HepG2 (cell line): ENCODE data around the gene PALM3. TPM values are rescaled to one million over a fixed set of nuclear protein-coding genes. Genes with fewer than 3 reads are reported as not detected.

Source experiments
- ARNT ChIP-seq: fragments of 450-650 bp; IDR thresholded peaks from 2 replicates; pipeline ENCODE4 v1.6.1; 2017
- ARNT2 ChIP-seq: sonication (generic); formaldehyde crosslinking; IDR thresholded peaks from 2 replicates; pipeline ENCODE4 v1.8.0; 2022; ENCODE audit warnings: mild to moderate bottlenecking, low read depth, missing genetic modification reagents, moderate library complexity
- HES4 ChIP-seq: sonication (generic); formaldehyde crosslinking; IDR thresholded peaks from 2 replicates; pipeline ENCODE4 v1.9.0; 2021; ENCODE audit warnings: mild to moderate bottlenecking, missing genetic modification reagents, borderline replicate concordance
- MIXL1 ChIP-seq: IDR thresholded peaks from 2 replicates; pipeline ENCODE4 v1.6.1; 2016
- NCOA5 ChIP-seq: sonication (generic); formaldehyde crosslinking; IDR thresholded peaks from 2 replicates; pipeline ENCODE4 v1.4.0; 2020; ENCODE audit warnings: missing genetic modification reagents
- PHF5A ChIP-seq: IDR thresholded peaks from one replicate; pipeline ENCODE4 v1.6.1; 2018; ENCODE audit warnings: low read depth, missing genetic modification reagents; ENCODE audit not compliant: unreplicated experiment
- PTBP1 ChIP-seq: fragments of 200-400 bp; formaldehyde crosslinking; IDR thresholded peaks from 2 replicates; pipeline ENCODE4 v1.6.1; 2018; ENCODE audit warnings: low read length, low read depth; ENCODE audit not compliant: poor library complexity, severe bottlenecking
- RBM22 ChIP-seq: fragments of 200-400 bp; formaldehyde crosslinking; optimal IDR thresholded peaks from 2 replicates; pipeline ENCODE3; 2017; ENCODE audit warnings: mild to moderate bottlenecking, low read length, moderate library complexity
- SMC3 ChIP-seq: IDR thresholded peaks from 2 replicates; pipeline ENCODE4 v1.6.1; 2011; ENCODE audit warnings: low read length, improper control_type of control experiment
- TCF7 ChIP-seq: sonication (generic); IDR thresholded peaks from 2 replicates; pipeline ENCODE4 v1.6.1; 2016; ENCODE audit warnings: antibody characterized with exemption, low read depth
- TOE1 ChIP-seq: sonication (generic); formaldehyde crosslinking; IDR thresholded peaks from 2 replicates; pipeline ENCODE4 v1.4.0; 2020; ENCODE audit warnings: mild to moderate bottlenecking, missing genetic modification reagents
- ZNF460 ChIP-seq: sonication (generic); formaldehyde crosslinking; IDR thresholded peaks from 2 replicates; pipeline ENCODE4 v1.5.1; 2020; ENCODE audit warnings: missing genetic modification reagents, mild to moderate bottlenecking, borderline replicate concordance
- ZNF609 ChIP-seq: sonication (generic); formaldehyde crosslinking; IDR thresholded peaks from 2 replicates; pipeline ENCODE4 v1.4.0; 2020; ENCODE audit warnings: mild to moderate bottlenecking, missing genetic modification reagents, borderline replicate concordance
- ZNF670 ChIP-seq: sonication (generic); formaldehyde crosslinking; IDR thresholded peaks from 2 replicates; pipeline ENCODE4 v1.8.0; 2022; ENCODE audit warnings: mild to moderate bottlenecking, missing genetic modification reagents, borderline replicate concordance
- ZNF775 ChIP-seq: sonication (generic); formaldehyde crosslinking; IDR thresholded peaks from 2 replicates; pipeline ENCODE4 v1.4.0; 2020; ENCODE audit warnings: missing genetic modification reagents, mild to moderate bottlenecking, moderate library complexity, borderline replicate concordance
- ZSCAN20 ChIP-seq: sonication (generic); formaldehyde crosslinking; IDR thresholded peaks from 2 replicates; pipeline ENCODE4 v1.4.0; 2020; ENCODE audit warnings: missing genetic modification reagents, mild to moderate bottlenecking, borderline replicate concordance
- polyA plus RNA-seq, 8 experiments: library from polyadenylated mRNA; depleted of rRNA in 3 of 8; stranded (reverse) in 7 of 8; unstranded in 1 of 8; fragments of >200 nt; fragmentation: Illumina TruSeq in 4 of 8; extraction: Trizol in 4 of 8; gene quantifications; 2 replicates each; pipeline versions ENCODE4 v1.2.1 to v1.2.3, GENCODE V29; 2011 to 2016; ENCODE audit warnings: low read depth in 4 of 8, missing spikeins in 1 of 8, mixed read lengths in 1 of 8; ENCODE audit not compliant: insufficient read depth in 1 of 8
- total RNA-seq, 5 experiments: library from RNA; depleted of rRNA; stranded (reverse); fragments of >200 nt; fragmentation: Illumina TruSeq; extraction: Trizol; gene quantifications; 2 replicates each; pipeline ENCODE4 v1.2.3, GENCODE V29; 2016; ENCODE audit warnings: low read depth in 1 of 5
- TF ChIP-seq, protein P1 (sequence below): sonication (generic); formaldehyde crosslinking; IDR thresholded peaks from 2 replicates; pipeline ENCODE4 v1.5.0; 2020; ENCODE audit warnings: mild to moderate bottlenecking, missing genetic modification reagents
- TF ChIP-seq, protein P2 (sequence below): sonication (generic); formaldehyde crosslinking; IDR thresholded peaks from 2 replicates; pipeline ENCODE4 v1.5.1; 2020; ENCODE audit warnings: missing genetic modification reagents, mild to moderate bottlenecking, borderline replicate concordance
- TF ChIP-seq, protein P3 (sequence below): sonication (generic); formaldehyde crosslinking; IDR thresholded peaks from 2 replicates; pipeline ENCODE4 v1.8.1; 2023; ENCODE audit warnings: missing genetic modification reagents, inconsistent platforms, borderline replicate concordance

Gene PALM3
- total and polyA plus RNA-seq, 2 of the 13 experiments (the other 11 are each of a cell fraction or from before 2014, with no cell fraction given) = 0.79 to 2.4 TPM

- 0 out of 2 replicates have a peak, but pooled peaks have one; percentile 24 for TF ChIP-seq ZNF609 (CRISPR knock-in tag)
- no peak for TF ChIP-seq MIXL1
- peak; percentile 59; the same call in 1 of the 2 replicates for TF ChIP-seq ARNT2 (CRISPR knock-in tag)
- no peak for TF ChIP-seq RBM22
- TF ChIP-seq PTBP1 = no peak
- TF ChIP-seq ARNT = no peak
- TF ChIP-seq TCF7 = no peak
- peak; percentile 72 for TF ChIP-seq HES4
- TF ChIP-seq ZNF670 (CRISPR knock-in tag) = no peak
- TF ChIP-seq ZNF460 (CRISPR knock-in tag) = no peak
- 0 out of 2 replicates have a peak, but pooled peaks have one; percentile 9 for TF ChIP-seq SMC3
- no peak for TF ChIP-seq ZNF775 (CRISPR knock-in tag)
- TF ChIP-seq NCOA5 (CRISPR knock-in tag) = no peak
- TF ChIP-seq PHF5A (CRISPR knock-in tag) = no peak
- TF ChIP-seq, protein P1, sequence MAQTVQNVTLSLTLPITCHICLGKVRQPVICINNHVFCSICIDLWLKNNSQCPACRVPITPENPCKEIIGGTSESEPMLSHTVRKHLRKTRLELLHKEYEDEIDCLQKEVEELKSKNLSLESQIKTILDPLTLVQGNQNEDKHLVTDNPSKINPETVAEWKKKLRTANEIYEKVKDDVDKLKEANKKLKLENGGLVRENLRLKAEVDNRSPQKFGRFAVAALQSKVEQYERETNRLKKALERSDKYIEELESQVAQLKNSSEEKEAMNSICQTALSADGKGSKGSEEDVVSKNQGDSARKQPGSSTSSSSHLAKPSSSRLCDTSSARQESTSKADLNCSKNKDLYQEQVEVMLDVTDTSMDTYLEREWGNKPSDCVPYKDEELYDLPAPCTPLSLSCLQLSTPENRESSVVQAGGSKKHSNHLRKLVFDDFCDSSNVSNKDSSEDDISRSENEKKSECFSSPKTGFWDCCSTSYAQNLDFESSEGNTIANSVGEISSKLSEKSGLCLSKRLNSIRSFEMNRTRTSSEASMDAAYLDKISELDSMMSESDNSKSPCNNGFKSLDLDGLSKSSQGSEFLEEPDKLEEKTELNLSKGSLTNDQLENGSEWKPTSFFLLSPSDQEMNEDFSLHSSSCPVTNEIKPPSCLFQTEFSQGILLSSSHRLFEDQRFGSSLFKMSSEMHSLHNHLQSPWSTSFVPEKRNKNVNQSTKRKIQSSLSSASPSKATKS (CRISPR knock-in tag) = no peak
- TF ChIP-seq TOE1 = no peak
- no peak for TF ChIP-seq ZSCAN20 (CRISPR knock-in tag)
- TF ChIP-seq, protein P2, sequence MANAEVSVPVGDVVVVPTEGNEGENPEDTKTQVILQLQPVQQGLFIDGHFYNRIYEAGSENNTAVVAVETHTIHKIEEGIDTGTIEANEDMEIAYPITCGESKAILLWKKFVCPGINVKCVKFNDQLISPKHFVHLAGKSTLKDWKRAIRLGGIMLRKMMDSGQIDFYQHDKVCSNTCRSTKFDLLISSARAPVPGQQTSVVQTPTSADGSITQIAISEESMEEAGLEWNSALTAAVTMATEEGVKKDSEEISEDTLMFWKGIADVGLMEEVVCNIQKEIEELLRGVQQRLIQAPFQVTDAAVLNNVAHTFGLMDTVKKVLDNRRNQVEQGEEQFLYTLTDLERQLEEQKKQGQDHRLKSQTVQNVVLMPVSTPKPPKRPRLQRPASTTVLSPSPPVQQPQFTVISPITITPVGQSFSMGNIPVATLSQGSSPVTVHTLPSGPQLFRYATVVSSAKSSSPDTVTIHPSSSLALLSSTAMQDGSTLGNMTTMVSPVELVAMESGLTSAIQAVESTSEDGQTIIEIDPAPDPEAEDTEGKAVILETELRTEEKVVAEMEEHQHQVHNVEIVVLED (CRISPR knock-in tag) = peak; percentile 36; the same call in 1 of the 2 replicates
- TF ChIP-seq, protein P3, sequence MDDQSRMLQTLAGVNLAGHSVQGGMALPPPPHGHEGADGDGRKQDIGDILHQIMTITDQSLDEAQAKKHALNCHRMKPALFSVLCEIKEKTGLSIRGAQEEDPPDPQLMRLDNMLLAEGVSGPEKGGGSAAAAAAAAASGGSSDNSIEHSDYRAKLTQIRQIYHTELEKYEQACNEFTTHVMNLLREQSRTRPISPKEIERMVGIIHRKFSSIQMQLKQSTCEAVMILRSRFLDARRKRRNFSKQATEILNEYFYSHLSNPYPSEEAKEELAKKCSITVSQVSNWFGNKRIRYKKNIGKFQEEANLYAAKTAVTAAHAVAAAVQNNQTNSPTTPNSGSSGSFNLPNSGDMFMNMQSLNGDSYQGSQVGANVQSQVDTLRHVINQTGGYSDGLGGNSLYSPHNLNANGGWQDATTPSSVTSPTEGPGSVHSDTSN (CRISPR knock-in tag) = 0 out of 2 replicates have a peak, but pooled peaks have one; percentile 60
Observed at GRCh38 chr19:14031719-14032480, 30.0 kb downstream of the PALM3 start, which contains the start of gene IL27RA (continued).
